ENCODE results near the gene MIEF2.

GRCh38 chr17:18250708-18251107 is 9.8 kb upstream of the MIEF2 start:
- TF ChIP-seq, protein P1, sequence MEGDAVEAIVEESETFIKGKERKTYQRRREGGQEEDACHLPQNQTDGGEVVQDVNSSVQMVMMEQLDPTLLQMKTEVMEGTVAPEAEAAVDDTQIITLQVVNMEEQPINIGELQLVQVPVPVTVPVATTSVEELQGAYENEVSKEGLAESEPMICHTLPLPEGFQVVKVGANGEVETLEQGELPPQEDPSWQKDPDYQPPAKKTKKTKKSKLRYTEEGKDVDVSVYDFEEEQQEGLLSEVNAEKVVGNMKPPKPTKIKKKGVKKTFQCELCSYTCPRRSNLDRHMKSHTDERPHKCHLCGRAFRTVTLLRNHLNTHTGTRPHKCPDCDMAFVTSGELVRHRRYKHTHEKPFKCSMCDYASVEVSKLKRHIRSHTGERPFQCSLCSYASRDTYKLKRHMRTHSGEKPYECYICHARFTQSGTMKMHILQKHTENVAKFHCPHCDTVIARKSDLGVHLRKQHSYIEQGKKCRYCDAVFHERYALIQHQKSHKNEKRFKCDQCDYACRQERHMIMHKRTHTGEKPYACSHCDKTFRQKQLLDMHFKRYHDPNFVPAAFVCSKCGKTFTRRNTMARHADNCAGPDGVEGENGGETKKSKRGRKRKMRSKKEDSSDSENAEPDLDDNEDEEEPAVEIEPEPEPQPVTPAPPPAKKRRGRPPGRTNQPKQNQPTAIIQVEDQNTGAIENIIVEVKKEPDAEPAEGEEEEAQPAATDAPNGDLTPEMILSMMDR (IDR thresholded peaks at IDR 0.05) = no peak
- no peak for TF ChIP-seq ZFX (IDR thresholded peaks at IDR 0.05; ENCODE audit: borderline replicate concordance)
